ENCODE results near the gene GDPD3.

DNA sequence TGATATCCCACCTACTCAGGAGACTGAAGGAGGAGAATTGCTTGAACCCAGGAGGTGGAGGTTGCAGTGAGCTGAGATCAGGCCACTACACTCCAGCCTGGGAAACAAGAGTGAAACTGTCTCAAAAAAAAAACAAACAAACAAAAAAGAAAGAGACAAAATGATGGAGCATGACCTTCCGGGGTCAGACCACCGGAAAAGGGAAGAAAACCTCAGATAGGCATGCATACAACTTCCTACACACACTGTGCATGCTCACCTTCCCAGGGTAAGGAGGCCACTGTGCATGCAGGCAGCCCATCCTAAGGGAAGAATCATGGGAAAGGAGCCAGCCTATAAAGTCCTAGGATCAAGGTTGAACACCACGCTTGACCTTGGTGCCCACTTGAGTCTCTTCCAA lies 19.3 kb upstream of the GDPD3 start:
- TF ChIP-seq, protein P1, sequence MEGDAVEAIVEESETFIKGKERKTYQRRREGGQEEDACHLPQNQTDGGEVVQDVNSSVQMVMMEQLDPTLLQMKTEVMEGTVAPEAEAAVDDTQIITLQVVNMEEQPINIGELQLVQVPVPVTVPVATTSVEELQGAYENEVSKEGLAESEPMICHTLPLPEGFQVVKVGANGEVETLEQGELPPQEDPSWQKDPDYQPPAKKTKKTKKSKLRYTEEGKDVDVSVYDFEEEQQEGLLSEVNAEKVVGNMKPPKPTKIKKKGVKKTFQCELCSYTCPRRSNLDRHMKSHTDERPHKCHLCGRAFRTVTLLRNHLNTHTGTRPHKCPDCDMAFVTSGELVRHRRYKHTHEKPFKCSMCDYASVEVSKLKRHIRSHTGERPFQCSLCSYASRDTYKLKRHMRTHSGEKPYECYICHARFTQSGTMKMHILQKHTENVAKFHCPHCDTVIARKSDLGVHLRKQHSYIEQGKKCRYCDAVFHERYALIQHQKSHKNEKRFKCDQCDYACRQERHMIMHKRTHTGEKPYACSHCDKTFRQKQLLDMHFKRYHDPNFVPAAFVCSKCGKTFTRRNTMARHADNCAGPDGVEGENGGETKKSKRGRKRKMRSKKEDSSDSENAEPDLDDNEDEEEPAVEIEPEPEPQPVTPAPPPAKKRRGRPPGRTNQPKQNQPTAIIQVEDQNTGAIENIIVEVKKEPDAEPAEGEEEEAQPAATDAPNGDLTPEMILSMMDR (IDR thresholded peaks at IDR 0.05), result no peak
- TF ChIP-seq POLR2A (IDR thresholded peaks at IDR 0.05) (no peak), POLR2AphosphoS5 (IDR thresholded peaks at IDR 0.05) (no peak)
